Caco-2 (cell line): ENCODE data around the gene ZNF148. TPM values are rescaled to one million over a fixed set of nuclear protein-coding genes. Genes with fewer than 3 reads are reported as not detected.
"Not testable (repeated sequence)": the region's sequence is repeated elsewhere in the genome, so short reads cannot be mapped to it uniquely, and the experiment has no call there.

ENCODE experiments used
- BruUV-seq: library from RNA; stranded (reverse); fragments of 400-500 nt; replicated peaks from 2 replicates; lab custom pipeline; 2021; lab: Mats Ljungman, UMichigan
- CTCF ChIA-PET: fragments of 300-600 bp; sonication (Branson Sonifier 250); formaldehyde crosslinking; loops from one replicate; lab custom pipeline; 2022; ENCODE audit warnings: antibody characterized with exemption; lab: Charles Lee
- POLR2A ChIA-PET: fragments of 300-600 bp; sonication (Branson Sonifier 250); formaldehyde crosslinking; loops from one replicate; lab custom pipeline; 2022; ENCODE audit warnings: antibody characterized with exemption; lab: Charles Lee
- DNase-seq, 2 experiments: peaks; one replicate each; pipeline versions ENCODE4 v3.0.0 to v3.0.0-alpha.2; 2020 to 2022
- H3K27me3 ChIP-seq: replicated peaks from 2 replicates; pipeline ENCODE4 v1.6.0; 2011; ENCODE audit warnings: low read length; ENCODE audit not compliant: control insufficient read depth, insufficient read depth
- H3K36me3 ChIP-seq: 2 replicates; pipeline ENCODE4 v1.5.1; 2011; ENCODE audit warnings: low read length; ENCODE audit not compliant: control insufficient read depth, insufficient read depth
- H3K4me1 ChIP-seq: fragments of 250-450 bp; sonication (Bioruptor Pico); 2 replicates; pipeline ENCODE4 v1.5.1; 2020; ENCODE audit warnings: mild to moderate bottlenecking
- H3K4me3 ChIP-seq: 2 replicates; pipeline ENCODE4 v1.5.1; 2011; ENCODE audit warnings: low read depth, mild to moderate bottlenecking, control low read depth, low read length
- H3K9me3 ChIP-seq: fragments of 250-450 bp; sonication (Bioruptor Pico); 2 replicates; pipeline ENCODE4 v1.5.1; 2020; ENCODE audit warnings: mild to moderate bottlenecking, moderate library complexity
- H3K27ac Mint-ChIP-seq: one replicate; pipeline ENCODE4 v1.8.0; 2022; ENCODE audit warnings: mixed read lengths; ENCODE audit not compliant: unreplicated experiment
- H3K27me3 Mint-ChIP-seq: one replicate; pipeline ENCODE4 v1.8.0; 2022; ENCODE audit warnings: mixed read lengths; ENCODE audit not compliant: insufficient read depth, unreplicated experiment
- H3K36me3 Mint-ChIP-seq: one replicate; pipeline ENCODE4 v1.8.0; 2022; ENCODE audit warnings: mild to moderate bottlenecking, mixed read lengths; ENCODE audit not compliant: insufficient read depth, unreplicated experiment
- H3K4me1 Mint-ChIP-seq: one replicate; pipeline ENCODE4 v1.8.0; 2022; ENCODE audit warnings: low read depth, mixed read lengths; ENCODE audit not compliant: unreplicated experiment
- H3K4me3 Mint-ChIP-seq: one replicate; pipeline ENCODE4 v1.8.0; 2022; ENCODE audit warnings: mild to moderate bottlenecking, moderate library complexity, mixed read lengths; ENCODE audit not compliant: unreplicated experiment
- H3K9me3 Mint-ChIP-seq: one replicate; pipeline ENCODE4 v1.8.0; 2022; ENCODE audit warnings: mixed read lengths; ENCODE audit not compliant: unreplicated experiment
- intact Hi-C: fragments of 100-400 bp; cut with micrococcal nuclease; formaldehyde crosslinking; loops from one replicate; pipeline ENCODE4 v1.10.0; 2022; ENCODE audit not compliant: unreplicated experiment
- total RNA-seq: library from RNA; stranded (reverse); gene quantifications from 2 replicates; pipeline ENCODE4 v1.2.3, GENCODE V29; 2022
- TF ChIP-seq, protein P1 (sequence below), 2 experiments: fragments of 200-600 bp in 1 of 2; IDR thresholded peaks; 1 replicate in 1 of 2; 2 replicates in 1 of 2; pipeline versions ENCODE4 v1.5.1 to v1.8.0; 2011 to 2022; ENCODE audit warnings: antibody characterized with exemption in 1 of 2, control low read depth in 1 of 2, inconsistent platforms in 1 of 2, low read depth in 1 of 2, low read length in 1 of 2, mild to moderate bottlenecking in 1 of 2, moderate library complexity in 1 of 2; ENCODE audit not compliant: insufficient read depth in 1 of 2, severe bottlenecking in 1 of 2, unreplicated experiment in 1 of 2

ZNF148 gene
- total RNA-seq, 1 experiment from 2014 or later, result 33.3 TPM

DNA sequence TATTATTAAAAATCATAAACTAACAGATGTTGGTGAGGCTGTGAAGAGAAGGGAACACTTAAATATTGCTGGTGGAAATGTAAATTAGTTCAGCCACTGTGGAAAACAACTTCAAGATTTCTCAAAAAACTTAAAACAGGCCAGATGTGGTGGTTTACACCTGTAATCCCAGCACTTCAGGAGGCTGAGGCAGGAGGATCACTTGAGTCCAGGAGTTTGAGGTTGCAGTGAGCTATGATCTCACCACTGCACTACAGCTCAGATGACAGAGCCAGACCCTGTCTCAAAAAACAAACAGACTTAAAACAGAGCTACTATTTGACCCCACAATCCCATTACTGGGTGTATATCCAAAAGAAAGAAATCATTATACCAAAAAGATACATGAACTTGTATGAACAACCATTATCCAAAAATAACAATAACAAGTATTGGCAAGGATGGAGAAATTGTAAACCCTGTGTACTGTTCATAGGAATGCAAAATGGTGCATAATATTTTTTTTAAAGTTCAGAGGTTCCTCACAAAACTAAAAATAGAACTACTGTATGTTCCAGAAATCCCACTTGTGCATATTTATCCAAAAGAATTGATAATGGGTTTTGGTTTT lies 25.5 kb downstream of the ZNF148 start:
- no TSS peak for BruUV-seq
- DNase-seq, result no peak
- Mint-ChIP-seq H3K9me3 (no peaks in the 10 kb centered on the region), H3K36me3 (peaks cover 17% of the 10 kb centered on the region), H3K27ac (no peak overlapping the region), H3K27me3 (no peaks in the 10 kb centered on the region), H3K4me1 (peaks cover 15% of the 10 kb centered on the region), H3K4me3 (no peak overlapping the region)
- ChIA-PET CTCF (no interaction called here), POLR2A (no interaction called here)
- intact Hi-C loops, result no loop called here
- Histone ChIP-seq H3K27me3 (no peaks in the 10 kb centered on the region), H3K4me3 (no peak overlapping the region), H3K4me1 (peaks cover 3% of the 10 kb centered on the region; the same call in 1 of the 2 replicates), H3K36me3 (no peaks in the 10 kb centered on the region), H3K9me3 (peaks cover 4% of the 10 kb centered on the region; the same call in 1 of the 2 replicates)
- TF ChIP-seq, protein P1, sequence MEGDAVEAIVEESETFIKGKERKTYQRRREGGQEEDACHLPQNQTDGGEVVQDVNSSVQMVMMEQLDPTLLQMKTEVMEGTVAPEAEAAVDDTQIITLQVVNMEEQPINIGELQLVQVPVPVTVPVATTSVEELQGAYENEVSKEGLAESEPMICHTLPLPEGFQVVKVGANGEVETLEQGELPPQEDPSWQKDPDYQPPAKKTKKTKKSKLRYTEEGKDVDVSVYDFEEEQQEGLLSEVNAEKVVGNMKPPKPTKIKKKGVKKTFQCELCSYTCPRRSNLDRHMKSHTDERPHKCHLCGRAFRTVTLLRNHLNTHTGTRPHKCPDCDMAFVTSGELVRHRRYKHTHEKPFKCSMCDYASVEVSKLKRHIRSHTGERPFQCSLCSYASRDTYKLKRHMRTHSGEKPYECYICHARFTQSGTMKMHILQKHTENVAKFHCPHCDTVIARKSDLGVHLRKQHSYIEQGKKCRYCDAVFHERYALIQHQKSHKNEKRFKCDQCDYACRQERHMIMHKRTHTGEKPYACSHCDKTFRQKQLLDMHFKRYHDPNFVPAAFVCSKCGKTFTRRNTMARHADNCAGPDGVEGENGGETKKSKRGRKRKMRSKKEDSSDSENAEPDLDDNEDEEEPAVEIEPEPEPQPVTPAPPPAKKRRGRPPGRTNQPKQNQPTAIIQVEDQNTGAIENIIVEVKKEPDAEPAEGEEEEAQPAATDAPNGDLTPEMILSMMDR (IDR thresholded peaks at IDR 0.05; ENCODE audit: insufficient read depth in 1 of 2, low read depth in 1 of 2, low read length in 1 of 2, severe bottlenecking in 1 of 2, unreplicated experiment in 1 of 2), result no peak

GRCh38 chr3:125349055-125349454 lies 26.1 kb downstream of the ZNF148 start:
- no peak for DNase-seq
- H3K9me3 Mint-ChIP-seq, result no peaks in the 10 kb centered on the region
- BruUV-seq, result no TSS peak
- H3K36me3 Mint-ChIP-seq, result peaks cover 17% of the 10 kb centered on the region
- intact Hi-C loops, result no loop called here
- Histone ChIP-seq H3K36me3 (no peaks in the 10 kb centered on the region), H3K9me3 (peaks cover 4% of the 10 kb centered on the region; the same call in 1 of the 2 replicates), H3K4me3 (no peak overlapping the region), H3K27me3 (no peaks in the 10 kb centered on the region), H3K4me1 (peaks cover 3% of the 10 kb centered on the region; the same call in 1 of the 2 replicates)
- POLR2A ChIA-PET, result interaction anchor here (0.6 kb wide), 1 partner anchor 25 kb away, joined by 3 read pairs; no protein-coding TSS in a partner anchor
- H3K27me3 Mint-ChIP-seq, result no peaks in the 10 kb centered on the region
- peaks cover 15% of the 10 kb centered on the region for H3K4me1 Mint-ChIP-seq
- H3K27ac Mint-ChIP-seq, result no peak overlapping the region
- TF ChIP-seq, protein P1 (IDR thresholded peaks at IDR 0.05; ENCODE audit: insufficient read depth in 1 of 2, low read depth in 1 of 2, low read length in 1 of 2, severe bottlenecking in 1 of 2, unreplicated experiment in 1 of 2), result no peak
- H3K4me3 Mint-ChIP-seq, result no peak overlapping the region
- CTCF ChIA-PET, result no interaction called here

DNA sequence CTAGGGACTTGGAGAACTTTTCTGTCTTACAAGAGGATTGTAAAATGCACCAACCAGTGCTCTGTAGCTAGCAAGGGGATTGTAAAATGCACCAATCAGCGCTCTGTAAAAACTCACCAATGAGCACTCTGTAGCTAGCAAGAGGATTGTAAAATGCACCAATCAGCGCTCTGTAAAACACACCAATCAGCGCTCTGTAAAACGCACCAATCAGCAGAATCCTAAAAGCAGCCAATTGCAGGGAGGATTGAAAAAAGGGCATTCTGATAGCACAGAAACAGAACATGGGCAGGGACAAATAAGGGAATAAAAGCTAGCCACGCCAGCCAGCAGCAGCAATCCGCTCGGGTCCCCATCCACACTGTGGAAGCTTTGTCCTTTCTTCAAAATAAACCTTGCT lies 31.8 kb downstream of the ZNF148 start:
- H3K4me1 Mint-ChIP-seq, CTCF ChIA-PET, POLR2A ChIA-PET, H3K36me3 ChIP-seq, H3K27ac Mint-ChIP-seq, H3K9me3 ChIP-seq, H3K27me3 ChIP-seq, H3K4me3 Mint-ChIP-seq, BruUV-seq, H3K4me1 ChIP-seq, H3K4me3 ChIP-seq, H3K27me3 Mint-ChIP-seq, intact Hi-C loops, DNase-seq, H3K9me3 Mint-ChIP-seq, H3K36me3 Mint-ChIP-seq: not testable (repeated sequence)
